GM19025 (cell line): ENCODE data around the gene RITA1.
"Not testable (repeated sequence)": the region's sequence is repeated elsewhere in the genome, so short reads cannot be mapped to it uniquely, and the experiment has no call there.

ENCODE experiments used
- ATAC-seq: cut with Tn5 transposase; IDR thresholded peaks from one replicate; pipeline ENCODE4 v1.9.1; 2021; ENCODE audit warnings: mild to moderate bottlenecking, low read depth, moderate library complexity; ENCODE audit not compliant: unreplicated experiment

The RITA1 gene

DNA sequence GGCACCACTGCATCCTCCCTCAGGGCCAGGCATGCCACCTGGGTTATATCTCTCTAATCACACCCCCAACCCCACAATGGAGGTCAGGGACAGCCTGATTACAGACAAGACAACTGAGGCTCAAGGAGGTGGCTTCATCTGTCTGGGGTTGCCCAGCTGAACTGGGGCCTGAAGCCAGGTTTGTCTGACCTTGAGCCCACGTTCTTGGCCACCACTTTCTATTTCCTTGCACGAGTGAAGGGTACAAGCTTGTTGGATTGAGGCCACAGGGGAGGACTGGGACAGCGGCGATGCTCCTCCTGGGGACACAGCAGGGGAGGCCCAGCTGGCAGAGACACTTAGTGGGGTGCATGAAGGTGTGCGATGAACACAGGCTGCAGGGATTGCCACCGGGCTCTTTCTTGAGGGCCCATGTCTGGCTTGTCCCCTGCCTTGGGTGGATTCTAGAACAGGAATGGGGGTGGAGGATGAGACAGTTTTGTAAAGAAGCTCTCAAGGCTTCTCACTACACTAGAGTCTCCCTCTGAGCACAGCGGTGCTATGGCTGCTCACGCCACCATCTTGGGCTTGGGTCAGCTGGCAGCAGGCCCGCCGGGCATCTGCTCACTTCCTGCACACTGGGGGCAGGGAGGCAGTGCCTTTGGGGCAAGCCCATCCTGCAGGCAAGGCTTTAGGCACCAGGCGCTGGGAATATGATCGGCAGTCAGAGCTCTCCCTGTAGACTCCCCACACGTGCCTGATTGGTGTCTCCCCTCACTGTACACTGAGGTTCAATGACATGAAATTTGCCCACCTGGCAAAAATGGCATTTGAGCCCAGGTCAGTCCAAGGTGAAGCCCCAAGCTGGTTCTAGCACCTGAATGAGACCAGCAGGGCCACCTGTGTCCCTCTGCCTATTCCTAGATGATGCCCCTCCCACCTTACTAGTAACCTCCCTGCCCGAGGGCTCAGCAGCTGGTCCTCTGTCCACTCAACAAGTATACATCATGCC, 16.0 kb downstream of the RITA1 start:
- no peak for ATAC-seq

GRCh38 chr12:113202300-113203075, 17.0 kb downstream of the RITA1 start:
- ATAC-seq: no peak

DNA sequence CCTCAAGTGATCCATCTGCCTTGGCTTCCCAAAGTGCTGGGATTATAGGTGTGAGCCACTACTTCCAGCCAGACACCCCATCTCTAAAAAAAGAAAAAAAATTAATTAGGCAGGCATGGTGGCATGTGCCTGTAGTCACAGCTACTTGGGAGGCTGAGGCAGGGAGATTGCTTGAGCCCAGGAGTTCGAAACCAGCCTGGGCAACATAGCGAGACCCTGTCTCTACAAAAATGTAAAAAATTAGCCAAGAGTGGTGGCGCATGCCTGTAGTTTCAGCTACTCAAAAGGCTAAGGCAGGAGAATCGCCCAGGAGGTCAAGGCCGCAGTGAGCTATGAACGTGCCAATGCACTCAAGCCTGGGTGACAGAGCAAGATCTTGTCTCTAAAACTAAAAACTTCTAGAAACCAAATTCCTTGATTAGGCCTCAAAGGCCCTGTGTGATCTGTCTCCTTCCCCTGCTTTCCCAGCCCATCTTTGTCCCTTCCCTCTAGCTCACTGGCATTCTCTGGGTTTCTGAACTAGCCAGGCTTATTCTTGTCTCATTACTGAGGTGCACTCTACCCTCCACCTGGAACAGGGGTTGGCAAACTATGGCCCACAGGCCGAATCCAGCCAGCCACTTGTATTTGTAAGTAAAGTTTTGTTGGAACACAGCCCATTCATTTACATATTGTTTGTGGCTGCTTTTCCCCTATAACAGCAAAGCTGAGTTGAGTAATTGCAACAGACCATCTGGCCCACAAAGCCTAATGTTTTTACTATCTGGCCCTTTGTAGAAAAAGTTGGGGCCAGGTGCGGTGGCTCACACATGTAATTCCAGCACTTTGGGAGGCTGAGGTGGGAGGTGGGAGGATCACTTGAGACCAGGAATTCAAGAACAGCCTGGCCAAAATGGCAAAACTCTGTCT, 18.6 kb downstream of the RITA1 start:
- ATAC-seq: no peak

- ATAC-seq: no peak
Measured at GRCh38 chr12:113204804-113205203, 19.3 kb downstream of the RITA1 start.

- ATAC-seq: not testable (repeated sequence)
Measured at GRCh38 chr12:113206802-113207201, 21.3 kb downstream of the RITA1 start.

GRCh38 chr12:113207613-113208040, 22.1 kb downstream of the RITA1 start:
- ATAC-seq: no peak

DNA sequence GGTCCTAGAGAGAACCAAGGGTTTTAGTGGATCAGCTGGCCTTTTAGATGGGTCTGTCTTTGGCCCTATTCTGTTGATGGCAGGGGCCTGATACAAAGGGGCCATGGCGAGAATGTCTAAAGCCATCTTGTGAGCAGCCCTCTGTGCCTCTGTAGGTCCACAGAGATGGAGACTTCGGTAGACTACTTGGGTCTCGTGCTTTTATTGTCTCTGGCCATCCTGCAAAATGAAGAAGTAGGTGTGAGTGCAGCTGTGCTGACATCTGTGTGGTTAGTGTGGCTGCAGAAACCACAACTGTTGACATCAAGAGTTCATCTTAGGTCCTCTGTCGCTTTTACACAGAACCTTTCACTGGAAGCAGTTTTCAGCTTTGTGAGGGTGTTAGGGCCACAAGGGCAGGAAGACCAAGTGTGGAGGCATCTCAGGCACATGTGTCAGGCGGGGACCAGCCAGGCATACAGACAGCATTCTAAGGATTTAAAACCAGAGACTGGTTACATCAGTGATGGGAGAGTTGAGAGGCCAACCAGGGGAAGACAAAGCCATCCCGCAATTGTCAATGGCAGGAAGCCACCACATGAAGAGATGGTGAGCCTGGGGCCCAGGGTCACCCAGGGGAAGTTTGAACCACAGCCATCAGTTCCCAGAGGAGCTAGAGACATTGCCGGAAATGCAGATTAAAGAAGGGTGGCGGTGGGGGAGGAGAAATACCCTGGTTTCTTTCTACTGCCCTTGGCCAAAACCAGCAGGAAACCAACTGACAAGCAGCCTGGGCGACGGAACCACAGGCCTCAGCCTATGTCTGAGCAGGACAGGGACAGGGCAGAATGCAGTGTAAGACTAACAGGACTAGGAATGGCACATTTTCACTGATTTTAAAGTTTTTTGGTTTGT, 22.8 kb downstream of the RITA1 start:
- ATAC-seq: peak; percentile 72

DNA sequence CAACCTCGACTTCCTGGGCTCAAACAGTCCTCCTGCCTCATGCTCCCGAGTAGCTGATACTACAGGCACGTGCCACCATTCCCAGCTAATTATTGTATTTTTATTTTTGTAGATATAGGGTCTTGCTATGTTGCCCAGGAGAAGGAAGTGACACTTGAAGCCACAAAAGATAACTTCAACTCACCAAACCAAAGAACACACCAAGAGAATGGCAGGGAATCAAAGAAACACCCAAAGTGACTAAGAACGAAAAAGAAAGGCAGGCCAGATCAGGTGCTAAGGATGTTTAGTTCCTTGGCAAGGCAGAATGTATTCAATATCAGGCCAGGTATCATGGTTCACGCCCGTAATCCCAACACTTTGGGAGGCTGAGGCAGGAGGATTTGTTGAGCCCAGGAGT, 25.6 kb downstream of the RITA1 start:
- ATAC-seq: no peak

GRCh38 chr12:113214895-113215400, 29.4 kb downstream of the RITA1 start:
- ATAC-seq: peak; percentile 51

DNA sequence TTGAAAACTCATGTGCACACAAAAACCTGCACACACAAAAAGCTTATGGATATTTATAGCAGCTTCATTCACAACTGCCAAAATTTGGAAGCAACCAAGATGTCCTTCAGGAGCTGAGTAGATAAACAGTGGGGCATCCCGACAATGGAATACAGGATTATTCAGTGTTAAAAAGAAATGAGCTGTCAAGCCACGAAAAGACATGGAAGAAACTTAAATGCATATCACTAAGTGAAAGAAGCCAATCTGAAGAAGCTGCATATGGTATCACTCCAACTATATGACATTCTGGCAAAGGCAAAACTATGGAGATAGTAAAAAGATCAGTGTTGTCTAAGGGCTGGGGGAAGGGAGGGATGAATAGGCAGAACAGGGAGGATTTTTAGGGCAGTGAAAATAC, 30.5 kb downstream of the RITA1 start:
- ATAC-seq: no peak

GRCh38 chr12:113220593-113221180, 35.2 kb downstream of the RITA1 start:
- ATAC-seq: no peak

DNA sequence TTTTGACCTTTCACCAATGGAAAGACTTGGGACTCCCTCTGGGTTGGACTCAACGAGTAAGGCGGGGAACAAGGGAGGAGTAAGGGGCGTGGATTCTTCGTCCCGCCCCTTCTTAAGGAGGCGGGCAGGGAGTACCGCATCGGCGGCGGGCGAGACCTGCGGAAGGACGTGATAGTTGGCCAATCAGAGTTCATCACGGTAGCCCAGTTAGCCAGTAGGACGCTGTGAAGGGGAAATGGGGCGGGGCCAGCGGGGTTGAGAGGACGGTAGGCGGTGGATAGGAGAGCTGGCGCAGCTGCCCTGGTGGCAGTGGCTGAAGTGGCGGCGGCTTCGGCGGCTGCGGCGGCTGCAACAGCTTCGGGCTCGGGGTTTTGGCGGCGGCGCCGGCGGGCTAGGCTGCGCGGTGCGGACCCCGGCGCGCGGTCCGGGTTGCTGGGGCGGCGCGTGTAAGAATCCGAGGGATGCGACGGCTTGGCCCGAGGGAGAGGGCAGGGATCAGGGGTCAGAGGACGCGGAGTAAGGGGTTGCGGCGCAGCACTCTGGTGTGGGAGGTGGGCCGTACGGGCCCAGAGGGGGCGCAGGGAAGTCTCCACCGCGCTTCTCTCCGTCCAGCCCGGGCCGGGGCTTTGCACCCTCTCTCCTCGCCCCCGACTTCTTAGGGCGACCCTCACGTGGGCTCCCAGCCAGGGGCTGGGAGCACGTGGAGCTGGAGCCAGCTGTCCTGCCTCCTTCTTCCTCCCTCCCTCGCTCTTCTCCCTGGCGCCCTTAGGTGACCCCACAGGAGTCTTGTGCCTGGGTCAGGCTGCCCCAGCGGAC, 35.9 kb downstream of the RITA1 start, which contains the start of gene TPCN1:
TPCN1 (plus strand) TSS at position 284 of the 816 bp plus-strand sequence. CDS start 5,389 bp downstream, outside the sequence.
- ATAC-seq: peak; percentile 91

- no peak for ATAC-seq
Measured at GRCh38 chr12:113221997-113222729, 36.6 kb downstream of the RITA1 start.

- ATAC-seq: no peak
Measured at GRCh38 chr12:113222730-113223531, 37.4 kb downstream of the RITA1 start.

DNA sequence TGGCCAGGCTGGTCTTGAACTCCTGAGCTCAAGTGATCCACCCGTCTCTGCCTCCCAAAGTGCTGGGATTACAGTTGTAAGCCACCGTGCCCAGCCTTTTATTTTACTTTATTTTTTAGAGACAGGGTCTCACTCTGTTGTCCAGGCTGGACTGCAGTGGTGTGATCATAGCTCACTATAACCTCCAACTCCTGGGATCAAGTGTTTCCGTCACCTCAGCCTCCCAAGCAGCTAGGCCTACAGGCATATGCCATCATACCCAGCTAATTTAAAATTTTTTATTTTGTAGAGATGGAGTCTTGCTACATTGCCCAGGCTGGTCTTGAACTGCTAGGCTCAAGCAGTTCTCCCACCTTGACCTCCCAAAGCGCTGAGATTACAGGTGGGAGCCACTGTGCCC, 39.4 kb downstream of the RITA1 start:
- ATAC-seq: no peak
